Spleen (tissue), 7 donors: ENCODE measurements around the gene KCNC2.

Experiments used
- POLR2A ChIP-seq, 3 donors: fragments of 450-650 bp; IDR thresholded peaks; one replicate each; pipeline ENCODE4 v1.5.1; 2017; ENCODE audit warnings: antibody characterized with exemption in 3 of 3, mild to moderate bottlenecking in 1 of 3
- POLR2AphosphoS5 ChIP-seq, 3 donors: sonication (generic); formaldehyde crosslinking; IDR thresholded peaks; one replicate each; pipeline ENCODE4 v1.5.1; 2017; ENCODE audit warnings: antibody characterized with exemption in 3 of 3
- TF ChIP-seq, protein P1 (sequence below), 11 experiments: fragments of 200-600 bp in 7 of 11; fragments of 450-650 bp in 4 of 11; sonication (generic) in 4 of 11; IDR thresholded peaks in 8 of 11; conservative IDR thresholded peaks in 3 of 11; 1 replicate in 7 of 11; 2 replicates in 4 of 11; pipeline versions ENCODE4 v1.4.0 to v1.8.0; 2016 to 2021; ENCODE audit warnings: antibody characterized with exemption in 11 of 11, inconsistent platforms in 4 of 11, mild to moderate bottlenecking in 1 of 11
- donor health status: DM: no; HTN: no; CAD: no; lungs with moderate emphysema.
- donor health status: DM: no; HTN: no; CAD: no.
- donor health status: DM: no; HTN: no; CAD: no.

- TF ChIP-seq, protein P1, sequence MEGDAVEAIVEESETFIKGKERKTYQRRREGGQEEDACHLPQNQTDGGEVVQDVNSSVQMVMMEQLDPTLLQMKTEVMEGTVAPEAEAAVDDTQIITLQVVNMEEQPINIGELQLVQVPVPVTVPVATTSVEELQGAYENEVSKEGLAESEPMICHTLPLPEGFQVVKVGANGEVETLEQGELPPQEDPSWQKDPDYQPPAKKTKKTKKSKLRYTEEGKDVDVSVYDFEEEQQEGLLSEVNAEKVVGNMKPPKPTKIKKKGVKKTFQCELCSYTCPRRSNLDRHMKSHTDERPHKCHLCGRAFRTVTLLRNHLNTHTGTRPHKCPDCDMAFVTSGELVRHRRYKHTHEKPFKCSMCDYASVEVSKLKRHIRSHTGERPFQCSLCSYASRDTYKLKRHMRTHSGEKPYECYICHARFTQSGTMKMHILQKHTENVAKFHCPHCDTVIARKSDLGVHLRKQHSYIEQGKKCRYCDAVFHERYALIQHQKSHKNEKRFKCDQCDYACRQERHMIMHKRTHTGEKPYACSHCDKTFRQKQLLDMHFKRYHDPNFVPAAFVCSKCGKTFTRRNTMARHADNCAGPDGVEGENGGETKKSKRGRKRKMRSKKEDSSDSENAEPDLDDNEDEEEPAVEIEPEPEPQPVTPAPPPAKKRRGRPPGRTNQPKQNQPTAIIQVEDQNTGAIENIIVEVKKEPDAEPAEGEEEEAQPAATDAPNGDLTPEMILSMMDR (IDR thresholded peaks at IDR 0.05 in 8 of 11, conservative IDR thresholded peaks at IDR 0.05 in 3 of 11): no peak
- TF ChIP-seq POLR2A (IDR thresholded peaks at IDR 0.05): no peak
- TF ChIP-seq POLR2AphosphoS5 (IDR thresholded peaks at IDR 0.05): no peak
Measured at GRCh38 chr12:75115748-75116147, 93.9 kb downstream of the KCNC2 start.
